Panc1 (cell line): ENCODE data around the gene UNC13A. TPM values are rescaled to one million over a fixed set of nuclear protein-coding genes. Genes with fewer than 3 reads are reported as not detected.

Experiments used
- ATAC-seq: fragments of 200-7000 bp; cut with Tn5 transposase; 2 replicates; pipeline ENCODE4 v1.9.1; 2020; ENCODE audit warnings: mild to moderate bottlenecking, moderate library complexity
- BruUV-seq: library from RNA; stranded (reverse); fragments of 400-500 nt; replicated peaks from 2 replicates; lab custom pipeline; 2021; lab: Mats Ljungman, UMichigan
- CTCF ChIA-PET: fragments of 300-600 bp; sonication (Branson Sonifier 250); formaldehyde crosslinking; loops from one replicate; lab custom pipeline; 2022; ENCODE audit warnings: antibody characterized with exemption; lab: Charles Lee
- POLR2A ChIA-PET: fragments of 300-600 bp; sonication (Branson Sonifier 250); formaldehyde crosslinking; loops from one replicate; lab custom pipeline; 2022; ENCODE audit warnings: antibody characterized with exemption; lab: Charles Lee
- DNase-seq: peaks from one replicate; pipeline ENCODE4 v3.0.0-alpha.2; 2010; ENCODE audit warnings: low read depth, low spot score
- H3K27ac ChIP-seq: 2 replicates; pipeline ENCODE4 v1.5.1; 2011; ENCODE audit warnings: mild to moderate bottlenecking, low read length, inconsistent platforms
- H3K27me3 ChIP-seq: fragments of 200-500 bp; sonication (Bioruptor generic); 2 replicates; pipeline ENCODE4 v1.6.0; 2014; ENCODE audit warnings: low read length, inconsistent platforms; ENCODE audit not compliant: control insufficient read depth, insufficient read depth
- H3K36me3 ChIP-seq: fragments of 200-500 bp; sonication (Bioruptor generic); 2 replicates; pipeline ENCODE4 v1.5.1; 2014; ENCODE audit warnings: inconsistent platforms, mild to moderate bottlenecking, low read length, moderate library complexity; ENCODE audit not compliant: control insufficient read depth, insufficient read depth
- H3K4me1 ChIP-seq: 2 replicates; pipeline ENCODE4 v1.5.1; 2011; ENCODE audit warnings: inconsistent platforms, mild to moderate bottlenecking, low read length, moderate library complexity; ENCODE audit not compliant: control insufficient read depth, insufficient read depth
- H3K4me3 ChIP-seq, 2 experiments: 2 replicates each; pipeline ENCODE4 v1.5.1; 2011 to 2012; ENCODE audit warnings: low read depth in 2 of 2, low read length in 2 of 2, mild to moderate bottlenecking in 2 of 2, inconsistent platforms in 1 of 2, moderate library complexity in 1 of 2
- H3K9me3 ChIP-seq: fragments of 200-500 bp; sonication (Bioruptor generic); 2 replicates; pipeline ENCODE4 v1.5.1; 2014; ENCODE audit warnings: low read depth, mild to moderate bottlenecking, inconsistent platforms, low read length, moderate library complexity; ENCODE audit not compliant: control insufficient read depth, insufficient read depth
- POLR2AphosphoS5 ChIP-seq: IDR thresholded peaks from 2 replicates; pipeline ENCODE4 v1.6.1; 2012; ENCODE audit warnings: mild to moderate bottlenecking, low read depth, low read length, moderate library complexity
- SIN3A ChIP-seq: IDR thresholded peaks from 2 replicates; pipeline ENCODE4 v1.6.1; 2012; ENCODE audit warnings: low read depth, mild to moderate bottlenecking, low read length, moderate library complexity, borderline replicate concordance; ENCODE audit not compliant: insufficient read depth
- TCF7L2 ChIP-seq: IDR thresholded peaks from 2 replicates; pipeline ENCODE4 v1.6.1; 2011; ENCODE audit warnings: mild to moderate bottlenecking, low read depth, low read length, inconsistent platforms
- in situ Hi-C: cut with HindIII; loops from 2 replicates; pipeline ENCODE4 v1.10.0; 2016; ENCODE audit warnings: low sequenced_read_pairs, low pct_unique_long_range_greater_than_20kb
- intact Hi-C: fragments of 100-400 bp; cut with micrococcal nuclease; formaldehyde crosslinking; loops from one replicate; pipeline ENCODE4 v1.10.0; 2022; ENCODE audit not compliant: unreplicated experiment
- total RNA-seq: library from RNA; stranded (reverse); gene quantifications from one replicate; pipeline ENCODE4 v1.2.1, GENCODE V29; 2021; ENCODE audit not compliant: unreplicated experiment
- TF ChIP-seq, protein P1 (sequence below): fragments of 450-650 bp; IDR thresholded peaks from 2 replicates; pipeline ENCODE4 v1.5.1; 2017; ENCODE audit warnings: mild to moderate bottlenecking
- TF ChIP-seq, protein P2 (sequence below), 2 experiments: IDR thresholded peaks; 2 replicates each; pipeline ENCODE4 v1.6.1; 2011 to 2012; ENCODE audit warnings: low read depth in 2 of 2, control low read depth in 1 of 2, low read length in 1 of 2, mild to moderate bottlenecking in 1 of 2, moderate library complexity in 1 of 2; ENCODE audit not compliant: insufficient read depth in 1 of 2

Gene UNC13A
- total RNA-seq, 1 experiment from 2014 or later = 0.46 TPM

- Histone ChIP-seq H3K4me3 (peak overlapping the region; percentile 34 to 58), H3K27me3 (no peaks in the 10 kb centered on the region), H3K4me1 (no peaks in the 10 kb centered on the region; the same call in 1 of the 2 replicates), H3K27ac (no peak overlapping the region), H3K36me3 (no peaks in the 10 kb centered on the region), H3K9me3 (no peaks in the 10 kb centered on the region)
- intact Hi-C loops (no loop called here), in situ Hi-C loops (no loop called here)
- TF ChIP-seq POLR2AphosphoS5 (no peak), TCF7L2 (no peak), SIN3A (no peak)
- TF ChIP-seq, protein P1, sequence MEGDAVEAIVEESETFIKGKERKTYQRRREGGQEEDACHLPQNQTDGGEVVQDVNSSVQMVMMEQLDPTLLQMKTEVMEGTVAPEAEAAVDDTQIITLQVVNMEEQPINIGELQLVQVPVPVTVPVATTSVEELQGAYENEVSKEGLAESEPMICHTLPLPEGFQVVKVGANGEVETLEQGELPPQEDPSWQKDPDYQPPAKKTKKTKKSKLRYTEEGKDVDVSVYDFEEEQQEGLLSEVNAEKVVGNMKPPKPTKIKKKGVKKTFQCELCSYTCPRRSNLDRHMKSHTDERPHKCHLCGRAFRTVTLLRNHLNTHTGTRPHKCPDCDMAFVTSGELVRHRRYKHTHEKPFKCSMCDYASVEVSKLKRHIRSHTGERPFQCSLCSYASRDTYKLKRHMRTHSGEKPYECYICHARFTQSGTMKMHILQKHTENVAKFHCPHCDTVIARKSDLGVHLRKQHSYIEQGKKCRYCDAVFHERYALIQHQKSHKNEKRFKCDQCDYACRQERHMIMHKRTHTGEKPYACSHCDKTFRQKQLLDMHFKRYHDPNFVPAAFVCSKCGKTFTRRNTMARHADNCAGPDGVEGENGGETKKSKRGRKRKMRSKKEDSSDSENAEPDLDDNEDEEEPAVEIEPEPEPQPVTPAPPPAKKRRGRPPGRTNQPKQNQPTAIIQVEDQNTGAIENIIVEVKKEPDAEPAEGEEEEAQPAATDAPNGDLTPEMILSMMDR = no peak
- TF ChIP-seq, protein P2, sequence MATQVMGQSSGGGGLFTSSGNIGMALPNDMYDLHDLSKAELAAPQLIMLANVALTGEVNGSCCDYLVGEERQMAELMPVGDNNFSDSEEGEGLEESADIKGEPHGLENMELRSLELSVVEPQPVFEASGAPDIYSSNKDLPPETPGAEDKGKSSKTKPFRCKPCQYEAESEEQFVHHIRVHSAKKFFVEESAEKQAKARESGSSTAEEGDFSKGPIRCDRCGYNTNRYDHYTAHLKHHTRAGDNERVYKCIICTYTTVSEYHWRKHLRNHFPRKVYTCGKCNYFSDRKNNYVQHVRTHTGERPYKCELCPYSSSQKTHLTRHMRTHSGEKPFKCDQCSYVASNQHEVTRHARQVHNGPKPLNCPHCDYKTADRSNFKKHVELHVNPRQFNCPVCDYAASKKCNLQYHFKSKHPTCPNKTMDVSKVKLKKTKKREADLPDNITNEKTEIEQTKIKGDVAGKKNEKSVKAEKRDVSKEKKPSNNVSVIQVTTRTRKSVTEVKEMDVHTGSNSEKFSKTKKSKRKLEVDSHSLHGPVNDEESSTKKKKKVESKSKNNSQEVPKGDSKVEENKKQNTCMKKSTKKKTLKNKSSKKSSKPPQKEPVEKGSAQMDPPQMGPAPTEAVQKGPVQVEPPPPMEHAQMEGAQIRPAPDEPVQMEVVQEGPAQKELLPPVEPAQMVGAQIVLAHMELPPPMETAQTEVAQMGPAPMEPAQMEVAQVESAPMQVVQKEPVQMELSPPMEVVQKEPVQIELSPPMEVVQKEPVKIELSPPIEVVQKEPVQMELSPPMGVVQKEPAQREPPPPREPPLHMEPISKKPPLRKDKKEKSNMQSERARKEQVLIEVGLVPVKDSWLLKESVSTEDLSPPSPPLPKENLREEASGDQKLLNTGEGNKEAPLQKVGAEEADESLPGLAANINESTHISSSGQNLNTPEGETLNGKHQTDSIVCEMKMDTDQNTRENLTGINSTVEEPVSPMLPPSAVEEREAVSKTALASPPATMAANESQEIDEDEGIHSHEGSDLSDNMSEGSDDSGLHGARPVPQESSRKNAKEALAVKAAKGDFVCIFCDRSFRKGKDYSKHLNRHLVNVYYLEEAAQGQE (IDR thresholded peaks at IDR 0.05; ENCODE audit: insufficient read depth in 1 of 2, low read depth in 2 of 2, low read length in 1 of 2) = no peak
- DNase-seq (no peak), ATAC-seq (no peak)
- CTCF ChIA-PET = no interaction called here
- no TSS peak for BruUV-seq
- POLR2A ChIA-PET = interaction anchor here (0.6 kb wide), 1 partner anchor 957 kb away, joined by 3 read pairs; the partner anchor contains the start of gene SMIM7
Measured at GRCh38 chr19:17616686-17616960, 71.5 kb downstream of the UNC13A start.

- H3K36me3 ChIP-seq = no peaks in the 10 kb centered on the region
- no peak overlapping the region for H3K27ac ChIP-seq
- no TSS peak for BruUV-seq
- TF ChIP-seq, protein P2 (IDR thresholded peaks at IDR 0.05; ENCODE audit: insufficient read depth in 1 of 2, low read depth in 2 of 2, low read length in 1 of 2) = no peak
- TF ChIP-seq, protein P1 = no peak
- TF ChIP-seq SIN3A (no peak), TCF7L2 (no peak), POLR2AphosphoS5 (no peak)
- no peaks in the 10 kb centered on the region for H3K9me3 ChIP-seq
- in situ Hi-C loops (no loop called here), intact Hi-C loops (no loop called here)
- H3K4me3 ChIP-seq = peak overlapping the region; percentile 34 to 58
- POLR2A ChIA-PET = interaction anchor here (0.7 kb wide), 1 partner anchor 37 kb away, joined by 5 read pairs; no protein-coding TSS in a partner anchor
- no peaks in the 10 kb centered on the region for H3K27me3 ChIP-seq
- no peak for DNase-seq
- no peaks in the 10 kb centered on the region; the same call in 1 of the 2 replicates for H3K4me1 ChIP-seq
- peak; percentile 78 for ATAC-seq
- CTCF ChIA-PET = no interaction called here
Measured at GRCh38 chr19:17615889-17616685, 72.1 kb downstream of the UNC13A start.
